Fibroblast of the conjunctiva (primary cell): Measurements from ENCODE around the gene BMP2.

Source experiments
- DNase-seq: peaks from one replicate; pipeline ENCODE4 v3.0.0-alpha.2; 2010; ENCODE audit warnings: low read depth

Gene BMP2

DNA sequence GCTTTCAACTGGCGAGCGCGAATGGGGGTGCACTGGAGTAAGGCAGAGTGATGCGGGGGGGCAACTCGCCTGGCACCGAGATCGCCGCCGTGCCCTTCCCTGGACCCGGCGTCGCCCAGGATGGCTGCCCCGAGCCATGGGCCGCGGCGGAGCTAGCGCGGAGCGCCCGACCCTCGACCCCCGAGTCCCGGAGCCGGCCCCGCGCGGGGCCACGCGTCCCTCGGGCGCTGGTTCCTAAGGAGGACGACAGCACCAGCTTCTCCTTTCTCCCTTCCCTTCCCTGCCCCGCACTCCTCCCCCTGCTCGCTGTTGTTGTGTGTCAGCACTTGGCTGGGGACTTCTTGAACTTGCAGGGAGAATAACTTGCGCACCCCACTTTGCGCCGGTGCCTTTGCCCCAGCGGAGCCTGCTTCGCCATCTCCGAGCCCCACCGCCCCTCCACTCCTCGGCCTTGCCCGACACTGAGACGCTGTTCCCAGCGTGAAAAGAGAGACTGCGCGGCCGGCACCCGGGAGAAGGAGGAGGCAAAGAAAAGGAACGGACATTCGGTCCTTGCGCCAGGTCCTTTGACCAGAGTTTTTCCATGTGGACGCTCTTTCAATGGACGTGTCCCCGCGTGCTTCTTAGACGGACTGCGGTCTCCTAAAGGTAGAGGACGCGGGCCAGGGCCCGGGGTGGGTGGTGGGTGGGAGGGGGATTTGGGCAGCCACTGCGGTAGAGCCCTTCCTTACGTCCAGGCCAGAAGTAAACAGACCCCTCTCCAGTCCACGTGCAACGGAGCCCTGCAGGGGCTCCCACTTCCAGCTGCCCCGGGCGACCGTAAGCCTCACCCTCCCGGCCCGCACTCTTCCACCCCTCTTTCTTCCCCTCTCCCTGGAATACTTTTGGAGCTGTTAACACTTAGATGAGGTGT, 998 bp downstream of the BMP2 start:
- no peak for DNase-seq

DNA sequence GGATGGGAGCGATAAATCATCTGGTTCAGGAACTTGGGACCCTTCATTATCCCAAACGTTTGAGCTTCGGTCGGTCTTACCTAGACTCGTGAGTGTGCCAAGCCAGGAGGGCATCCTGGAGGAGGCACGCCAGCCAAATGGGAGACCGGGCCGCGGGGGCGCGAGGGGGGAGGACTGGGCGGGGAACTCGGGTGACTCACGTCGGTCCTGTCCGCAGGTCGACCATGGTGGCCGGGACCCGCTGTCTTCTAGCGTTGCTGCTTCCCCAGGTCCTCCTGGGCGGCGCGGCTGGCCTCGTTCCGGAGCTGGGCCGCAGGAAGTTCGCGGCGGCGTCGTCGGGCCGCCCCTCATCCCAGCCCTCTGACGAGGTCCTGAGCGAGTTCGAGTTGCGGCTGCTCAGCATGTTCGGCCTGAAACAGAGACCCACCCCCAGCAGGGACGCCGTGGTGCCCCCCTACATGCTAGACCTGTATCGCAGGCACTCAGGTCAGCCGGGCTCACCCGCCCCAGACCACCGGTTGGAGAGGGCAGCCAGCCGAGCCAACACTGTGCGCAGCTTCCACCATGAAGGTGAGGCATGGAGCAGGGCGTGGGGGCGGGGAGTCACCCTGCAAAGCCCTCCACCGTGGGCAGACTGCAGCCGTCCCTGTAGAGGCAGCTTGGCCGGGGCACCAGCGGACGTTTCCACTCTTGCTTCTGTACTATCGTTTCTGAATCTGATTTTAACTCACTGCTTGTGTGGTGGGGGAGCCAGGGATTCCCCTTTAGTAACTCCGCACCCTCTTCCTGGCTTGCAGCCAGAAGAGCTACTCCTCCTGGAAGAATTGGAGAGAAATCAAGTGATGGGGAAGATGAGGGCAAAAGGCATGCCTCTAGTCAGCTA, 2.7 kb downstream of the BMP2 start:
- no peak for DNase-seq

DNA sequence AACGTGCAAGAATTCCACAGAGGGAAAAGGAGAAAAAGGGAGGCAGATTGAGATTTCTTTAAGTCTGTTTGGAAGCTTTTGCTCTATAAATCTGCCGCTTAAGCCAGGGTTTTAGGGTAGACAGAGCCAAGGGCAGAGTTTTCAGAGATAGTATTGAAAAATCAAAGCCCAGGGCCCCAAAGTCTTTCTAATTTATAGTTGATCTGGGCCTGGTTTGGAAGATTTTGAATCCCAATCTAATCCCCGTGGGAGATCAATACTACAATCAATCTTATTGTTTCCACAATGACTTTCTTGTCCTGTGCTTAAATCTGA, 3.3 kb downstream of the BMP2 start:
- DNase-seq = no peak

DNA sequence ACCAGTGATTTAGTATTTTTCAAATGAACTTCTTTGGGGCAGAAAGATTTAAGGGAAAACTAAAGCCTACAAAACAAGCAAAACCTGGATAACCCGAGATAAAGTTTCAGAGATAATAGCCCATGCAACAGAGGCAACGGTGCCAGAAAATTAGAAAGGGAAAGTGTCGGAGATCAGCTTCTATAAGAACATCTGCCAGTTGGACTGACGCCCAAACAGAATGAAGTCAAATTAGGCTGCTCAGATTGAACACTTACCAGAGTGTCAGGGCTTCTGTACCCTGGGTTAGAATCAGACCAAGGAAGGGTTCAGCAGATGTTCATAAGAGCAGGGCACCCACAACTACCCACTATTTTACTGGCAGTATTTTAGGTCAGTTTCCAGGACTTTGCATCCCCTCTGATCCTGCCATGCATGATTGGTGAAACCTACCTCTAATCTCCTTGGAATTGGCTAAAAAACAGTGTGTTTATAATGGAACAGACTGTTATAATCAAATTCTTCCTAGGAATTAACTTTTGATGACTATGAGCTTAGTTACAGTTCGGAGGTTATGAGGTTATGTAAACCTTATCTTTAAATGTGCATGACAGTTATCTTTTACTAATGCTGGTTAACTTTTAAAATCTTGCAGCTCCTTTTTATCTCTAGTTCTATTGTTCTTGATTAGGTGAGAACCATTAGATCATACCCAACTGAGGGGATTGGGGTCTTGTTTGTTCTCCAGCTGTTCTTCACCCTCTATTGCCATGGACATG, 13.1 kb downstream of the BMP2 start:
- DNase-seq = no peak

DNA sequence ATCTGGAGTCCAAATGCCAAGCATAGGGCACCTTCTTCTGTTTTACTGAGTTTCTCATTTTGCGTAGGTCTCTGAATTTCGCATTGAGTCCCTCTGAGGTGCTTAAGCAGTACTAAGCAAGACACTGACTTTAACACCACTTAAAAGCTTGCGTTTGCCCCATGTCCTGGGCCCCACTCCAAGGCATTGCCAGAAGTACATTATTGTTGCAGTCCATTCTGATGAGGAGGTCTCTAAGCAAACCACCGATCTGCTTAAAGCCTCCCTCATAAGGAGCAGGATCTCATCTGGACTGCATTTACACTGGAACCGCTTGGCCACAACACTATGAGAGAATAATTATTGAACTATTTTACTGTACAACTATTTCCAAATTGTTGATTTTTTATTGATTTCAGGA, 16.3 kb downstream of the BMP2 start:
- peak; percentile 43 for DNase-seq

DNA sequence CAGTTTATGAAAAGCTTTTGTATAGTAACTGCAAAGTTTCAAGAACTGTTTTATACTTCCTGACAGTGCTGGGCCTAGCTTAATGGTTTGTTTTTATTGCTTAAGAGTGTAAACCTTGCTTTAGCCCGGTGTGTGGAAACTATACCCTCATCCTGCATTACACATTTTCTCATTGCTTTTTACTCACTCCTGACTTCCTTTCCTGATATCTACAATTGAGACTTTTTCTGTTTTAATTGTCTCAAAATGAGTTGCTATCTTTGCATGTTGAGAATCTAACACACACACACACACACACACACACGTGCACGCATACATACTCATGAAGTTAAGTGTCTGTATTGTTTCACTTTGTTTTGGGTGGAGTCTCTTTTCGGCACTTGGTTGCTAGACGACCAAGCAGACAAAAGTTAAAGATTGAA, 16.7 kb downstream of the BMP2 start:
- DNase-seq = peak; percentile 32

DNA sequence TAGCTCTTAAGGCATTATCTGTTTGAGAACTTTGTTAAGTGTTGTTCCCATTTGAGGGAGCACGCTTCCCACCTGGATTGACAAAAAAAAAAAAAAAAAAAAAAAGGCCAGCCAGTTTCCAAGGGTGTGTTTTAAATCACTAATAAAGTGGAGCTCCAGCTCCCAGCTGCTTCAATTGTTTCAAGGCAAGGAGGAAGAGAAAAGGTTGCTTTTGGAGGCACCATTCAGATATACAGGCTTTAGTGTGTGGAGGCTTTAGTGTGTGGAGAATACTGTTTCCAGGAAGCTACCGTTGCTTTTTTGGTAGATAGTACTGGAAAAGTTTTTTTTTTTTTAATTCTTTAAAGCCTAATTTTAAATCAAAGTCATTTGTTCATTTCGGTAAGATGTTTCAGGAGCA, 17.3 kb downstream of the BMP2 start:
- DNase-seq = no peak

DNA sequence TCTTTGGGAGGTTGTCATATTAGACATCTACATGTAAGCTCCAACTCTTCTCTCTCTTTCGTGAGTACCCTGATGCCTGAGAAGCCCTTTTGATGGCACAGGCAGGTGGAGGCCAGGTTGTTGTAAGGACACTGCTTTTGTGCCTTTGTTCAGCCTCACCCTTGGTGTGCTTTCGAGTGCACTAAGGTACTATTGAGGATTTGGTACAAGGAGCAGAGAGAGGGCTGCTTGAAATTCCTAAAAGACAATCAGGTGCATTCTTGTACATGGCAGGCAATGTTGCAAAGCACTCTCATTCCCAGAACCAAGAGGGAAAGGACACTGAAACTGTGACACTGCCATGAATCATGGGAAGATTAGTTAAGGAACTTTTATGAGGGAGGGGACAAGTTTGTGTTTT, 19.1 kb downstream of the BMP2 start:
- DNase-seq = no peak

DNA sequence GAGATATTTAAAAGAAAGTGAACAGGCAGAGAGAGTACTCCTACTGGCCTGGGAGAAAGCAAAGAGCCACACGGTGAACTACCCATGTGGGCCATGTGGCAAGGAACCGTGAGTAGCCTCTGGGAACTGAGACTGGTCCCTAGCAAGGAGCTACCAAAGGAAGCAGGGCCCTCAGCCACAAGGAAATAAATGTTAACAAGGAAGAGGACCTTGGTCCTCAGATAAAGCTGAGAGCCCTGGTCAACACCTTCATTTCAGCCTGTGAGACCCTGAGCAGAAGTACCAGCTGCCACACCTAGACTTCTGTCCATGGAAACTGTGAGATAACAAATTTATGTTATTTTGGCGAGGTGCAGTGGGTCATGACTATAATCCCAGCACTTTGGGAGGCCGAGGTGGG, 25.3 kb downstream of the BMP2 start:
- no peak for DNase-seq

DNA sequence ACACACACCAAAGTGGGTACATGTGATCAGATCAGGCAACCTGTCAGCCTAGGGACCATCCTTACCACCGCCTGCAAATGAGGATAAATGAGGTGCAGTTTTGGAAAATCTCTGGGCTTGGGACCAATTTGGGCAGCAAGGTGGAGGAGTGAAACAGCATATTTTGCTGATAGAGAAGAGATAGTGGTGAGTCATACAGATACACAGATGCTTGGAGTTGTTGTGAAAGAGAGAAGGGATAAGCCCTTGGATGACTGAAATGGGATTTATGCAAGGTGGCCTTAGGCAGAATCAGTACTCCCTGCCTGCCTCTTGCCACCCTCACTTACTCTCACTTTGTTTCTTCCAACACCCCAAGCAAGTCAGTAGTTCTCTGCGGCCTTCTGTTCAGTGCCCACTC, 34.7 kb downstream of the BMP2 start:
- no peak for DNase-seq

DNA sequence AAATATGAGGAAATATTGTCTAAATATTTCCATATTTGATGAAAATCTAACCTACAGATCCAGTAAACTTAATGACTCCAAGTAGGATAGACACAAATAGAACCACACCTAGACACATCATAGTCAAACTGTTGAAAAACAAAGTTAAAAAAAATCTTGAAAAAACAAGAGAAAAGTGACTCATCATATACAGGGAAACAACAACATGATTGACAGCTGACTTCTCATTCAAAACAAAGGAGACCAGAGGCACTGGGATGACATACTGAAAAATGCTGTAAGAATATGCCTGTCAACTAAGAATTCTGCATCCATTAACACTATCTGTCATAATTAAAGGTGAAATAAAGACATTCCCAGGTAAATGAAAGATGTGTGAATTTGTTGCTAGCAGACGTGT, 38.8 kb downstream of the BMP2 start:
- no peak for DNase-seq

DNA sequence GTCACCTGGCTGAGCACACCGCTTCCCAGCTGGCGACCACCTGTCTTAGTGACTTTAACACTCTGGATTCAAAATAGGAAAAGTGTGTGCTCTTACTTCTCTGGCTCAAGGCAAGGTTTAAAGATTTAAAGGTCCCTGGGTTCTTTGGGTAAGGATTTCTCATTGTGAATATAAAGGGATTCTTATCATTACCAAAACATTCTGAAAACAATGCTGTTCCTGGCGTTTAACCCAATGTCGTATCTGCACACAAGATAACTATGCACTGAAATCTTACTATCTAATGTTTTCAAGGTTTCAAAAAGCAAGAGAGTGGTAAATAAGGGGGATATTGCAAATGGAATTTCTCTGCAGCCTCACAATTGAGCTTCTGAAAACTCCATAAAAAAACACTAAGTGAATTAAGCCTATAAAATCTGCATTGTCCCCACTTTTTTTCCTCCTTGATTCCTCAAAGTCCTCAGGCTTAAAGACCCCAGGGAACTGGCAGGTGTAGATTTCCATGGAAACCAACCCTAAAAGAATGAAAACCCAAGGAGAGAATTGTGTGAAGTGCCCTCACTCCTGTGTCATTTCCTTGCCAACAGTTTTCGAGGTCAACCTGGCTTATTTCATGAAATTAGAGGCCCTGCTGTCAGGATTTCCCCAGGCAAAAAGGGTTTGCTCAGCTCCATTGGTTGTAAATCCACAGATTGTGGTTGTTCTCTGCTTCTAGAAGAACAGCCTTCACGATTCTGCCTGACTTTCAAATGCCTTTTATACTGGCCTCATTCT, 44.0 kb downstream of the BMP2 start:
- DNase-seq = no peak

DNA sequence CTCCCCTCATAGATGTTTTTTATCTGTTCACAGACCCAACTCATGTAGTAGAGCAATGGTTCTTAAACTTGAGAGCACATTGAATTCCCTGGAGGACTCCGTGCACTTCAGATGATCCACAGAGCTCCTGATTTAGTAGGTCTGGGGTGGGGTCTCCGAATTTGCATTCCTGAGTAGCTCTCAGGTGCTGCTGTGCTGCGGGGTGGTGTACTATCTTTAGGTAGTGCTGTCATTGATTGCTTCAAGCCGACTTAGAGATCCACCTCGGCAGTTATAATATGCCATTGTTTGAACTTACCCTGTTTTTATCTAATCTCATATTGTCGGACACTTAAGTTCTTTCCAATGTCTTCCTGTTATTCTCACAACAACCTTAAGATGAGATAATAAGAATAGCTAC, 45.0 kb downstream of the BMP2 start:
- no peak for DNase-seq

DNA sequence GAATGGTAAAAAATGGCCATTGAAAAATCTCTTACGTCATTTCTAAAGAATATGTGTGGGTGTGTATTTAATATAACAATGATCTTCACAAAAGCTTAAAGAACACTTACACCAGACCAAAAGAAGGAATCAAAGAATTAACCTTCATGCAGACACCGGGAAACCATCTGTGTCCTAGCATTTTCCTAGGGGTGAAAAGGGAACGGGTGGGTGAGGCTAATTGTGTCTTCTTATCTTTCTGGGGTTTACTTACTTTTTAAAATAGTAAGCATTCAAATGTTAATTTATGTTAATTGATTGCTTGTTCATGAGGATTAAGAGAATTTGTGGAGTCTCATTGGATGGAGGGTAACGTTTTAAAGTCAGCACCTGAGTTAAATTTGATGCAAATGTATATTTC, 47.5 kb downstream of the BMP2 start:
- no peak for DNase-seq

DNA sequence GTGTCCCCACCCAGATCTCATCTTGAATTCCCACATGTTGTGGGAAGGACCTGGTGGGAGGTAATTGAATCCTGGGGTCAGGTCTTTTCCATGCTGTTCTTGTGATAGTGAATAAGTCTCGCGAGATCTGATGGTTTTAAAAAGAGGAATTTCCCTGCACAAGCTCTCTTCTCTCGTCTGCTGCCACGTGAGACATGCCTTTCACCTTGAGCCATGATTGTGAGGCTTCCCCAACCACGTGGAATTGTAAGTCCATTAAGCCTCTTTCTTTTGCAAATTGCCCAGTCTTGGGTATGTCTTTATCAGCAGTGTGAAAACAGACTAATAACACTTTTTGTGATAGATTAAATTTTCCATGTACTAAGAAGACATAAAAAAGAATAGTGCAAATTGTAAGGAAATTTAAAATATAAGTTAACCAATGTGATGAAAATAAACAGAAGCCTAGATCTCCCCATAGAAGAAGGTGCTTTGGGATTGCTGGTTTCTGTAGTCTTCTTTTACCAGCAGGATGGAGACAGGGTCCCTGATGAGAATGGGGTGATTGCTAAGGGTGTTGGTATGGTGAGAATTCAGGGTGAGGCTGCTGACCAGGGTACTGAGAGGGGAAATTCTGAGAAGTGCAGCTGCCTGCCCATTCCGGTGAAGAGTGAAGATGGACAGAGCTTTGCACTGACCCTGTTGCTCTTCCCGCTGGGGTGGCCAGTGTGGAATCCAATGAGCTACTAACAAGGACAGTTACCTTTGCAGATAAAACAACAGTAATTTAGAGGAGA, 50.7 kb downstream of the BMP2 start:
- no peak for DNase-seq

DNA sequence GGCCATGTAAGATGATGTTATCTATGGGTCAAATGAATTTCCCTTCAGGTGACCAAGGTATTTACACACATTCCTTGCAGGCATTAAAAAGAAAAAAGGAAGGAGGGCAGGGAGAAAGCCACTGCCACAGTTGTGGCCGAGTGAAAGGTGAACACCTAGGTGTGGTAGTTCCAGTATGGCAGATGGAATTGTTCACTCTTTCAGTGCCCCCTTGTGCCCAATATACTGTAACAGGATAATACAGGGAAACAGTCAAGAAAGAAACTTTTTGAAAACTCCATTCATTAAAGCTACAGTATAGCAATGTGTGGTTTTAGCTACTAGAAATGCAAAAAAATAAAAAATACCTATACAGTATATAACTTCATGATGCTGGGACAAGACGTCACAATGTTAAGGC, 52.1 kb downstream of the BMP2 start:
- DNase-seq = no peak

DNA sequence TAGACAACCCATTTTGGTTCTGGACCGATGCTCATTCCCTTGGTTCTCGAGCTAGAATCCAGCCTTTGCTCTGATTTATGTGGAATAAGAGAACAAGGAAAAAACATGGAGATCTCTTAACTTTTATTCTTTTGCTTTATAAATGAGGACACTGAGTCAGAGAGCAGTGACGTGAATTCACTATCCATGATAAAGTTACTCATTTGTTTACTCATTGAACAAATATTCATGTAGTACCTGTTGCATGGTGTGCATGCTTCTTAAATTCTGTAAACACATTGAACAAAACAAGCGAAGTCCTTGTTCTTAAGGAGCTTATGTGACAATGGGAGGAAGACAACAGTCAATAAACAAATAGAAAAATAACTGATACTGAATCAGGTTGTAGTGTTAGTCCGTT, 56.9 kb downstream of the BMP2 start:
- DNase-seq = no peak

DNA sequence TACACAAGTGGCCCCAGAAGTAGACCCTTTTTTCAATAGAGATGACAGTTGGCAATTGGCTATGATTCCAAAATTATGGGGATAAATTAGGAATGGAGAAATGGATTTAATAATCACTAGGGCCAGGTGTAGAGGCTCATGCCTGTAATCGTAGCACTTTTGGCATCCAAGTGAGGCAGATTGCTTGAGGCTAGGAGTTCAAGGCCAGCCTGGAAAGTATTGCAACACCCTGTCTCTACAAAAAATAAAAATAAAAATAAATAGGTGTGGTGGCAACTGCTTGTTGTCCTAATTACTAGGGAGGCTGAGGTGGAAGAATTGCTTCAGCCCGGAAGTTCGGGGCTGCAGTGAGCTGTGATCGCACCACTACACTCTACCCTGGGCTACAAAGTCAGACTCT, 60.0 kb downstream of the BMP2 start:
- DNase-seq = no peak

DNA sequence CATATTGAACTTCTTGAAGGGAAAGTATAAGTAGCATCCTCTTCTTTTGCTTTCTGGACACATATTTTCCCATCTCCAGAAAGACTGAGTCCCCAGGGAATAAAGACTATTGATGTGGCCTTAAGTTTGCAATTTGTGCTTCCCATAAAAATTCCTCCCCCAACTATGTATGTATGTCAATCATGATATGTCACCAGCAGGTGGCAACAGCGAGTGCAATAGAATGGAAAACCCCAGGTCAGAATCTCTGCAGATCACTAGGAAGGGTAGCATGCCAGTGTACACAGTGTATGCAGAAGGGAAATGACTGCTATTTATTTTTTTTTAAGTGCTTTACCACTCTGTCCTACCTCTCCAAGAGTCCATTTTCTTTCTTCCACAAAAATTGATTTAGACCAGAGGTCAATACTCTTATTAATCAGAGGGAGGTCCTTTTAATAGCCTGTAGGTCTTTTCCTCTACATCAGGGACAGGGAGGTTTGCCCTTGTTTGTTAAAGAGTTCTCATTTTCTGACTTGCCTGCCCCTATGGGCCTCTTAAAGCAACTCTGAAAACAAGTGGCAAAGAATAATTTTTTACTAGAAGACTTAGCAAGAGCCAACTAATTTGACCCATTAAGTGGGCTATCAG, 61.4 kb downstream of the BMP2 start:
- DNase-seq = peak; percentile 34

DNA sequence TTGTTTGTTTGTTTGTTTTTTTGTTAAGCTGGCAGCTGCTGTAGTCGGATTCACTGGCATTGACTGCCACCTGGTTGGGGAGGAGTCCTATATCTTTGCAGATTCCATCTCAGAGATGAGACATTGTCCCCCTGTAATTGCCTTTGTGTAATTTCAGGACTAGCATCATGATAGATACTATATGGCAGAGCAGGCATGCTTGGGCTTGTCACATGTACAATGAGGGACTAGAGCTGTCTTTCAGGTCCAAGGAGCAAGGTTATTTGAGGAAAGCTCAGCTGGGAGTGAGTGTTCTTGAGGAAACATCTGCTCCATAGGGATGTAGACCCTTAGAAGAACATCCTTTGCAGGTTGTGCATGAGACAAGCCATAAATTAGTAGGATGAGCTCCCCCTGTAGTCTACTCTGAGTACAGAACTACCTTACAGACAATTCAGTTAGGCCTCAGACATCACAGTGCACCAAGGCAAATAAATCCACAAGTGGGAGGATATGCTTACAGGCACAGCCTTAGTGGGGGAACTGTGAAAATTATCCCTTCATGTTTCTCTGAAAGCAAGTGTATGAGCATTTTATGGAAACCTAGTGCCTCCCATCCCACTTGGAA, 62.1 kb downstream of the BMP2 start:
- no peak for DNase-seq
